HL-60 (cell line): ENCODE measurements around the gene GJB5.

Experiments
- DNase-seq, 2 experiments: peaks; one replicate each; pipeline ENCODE4 v3.0.0-alpha.2; 2010 to 2020; ENCODE audit warnings: low read depth in 1 of 2, low spot score in 1 of 2
- H3K27ac ChIP-seq: fragments of 250-450 bp; sonication (Bioruptor Pico); replicated peaks from 2 replicates; pipeline ENCODE4 v1.5.1; 2020; ENCODE audit warnings: mild to moderate bottlenecking, moderate library complexity
- H3K27me3 ChIP-seq: fragments of 250-450 bp; sonication (Bioruptor Pico); 2 replicates; pipeline ENCODE4 v1.5.1; 2021; ENCODE audit warnings: mild to moderate bottlenecking, moderate library complexity; ENCODE audit not compliant: insufficient read depth, poor library complexity, severe bottlenecking
- H3K4me3 ChIP-seq: replicated peaks from 2 replicates; pipeline ENCODE4 v1.5.1; 2011; ENCODE audit warnings: mild to moderate bottlenecking, control low read depth, low read length; ENCODE audit not compliant: insufficient read depth
- CTCF ChIP-seq: IDR thresholded peaks from one replicate; pipeline ENCODE4 v1.5.1; 2011; ENCODE audit warnings: low read length, control low read depth, inconsistent platforms; ENCODE audit not compliant: insufficient read depth
- GABPA ChIP-seq: IDR thresholded peaks from 2 replicates; pipeline ENCODE4 v1.6.1; 2012; ENCODE audit warnings: low read depth
- POLR2AphosphoS5 ChIP-seq: IDR thresholded peaks from 2 replicates; pipeline ENCODE4 v1.6.1; 2012; ENCODE audit warnings: low read depth
- REST ChIP-seq: IDR thresholded peaks from 2 replicates; pipeline ENCODE4 v1.6.1; 2012; ENCODE audit warnings: low read depth; ENCODE audit not compliant: insufficient replicate concordance
- SPI1 ChIP-seq: IDR thresholded peaks from 2 replicates; pipeline ENCODE4 v1.6.1; 2012; ENCODE audit warnings: low read depth, mild to moderate bottlenecking, borderline replicate concordance

GJB5 gene

GRCh38 chr1:34757386-34757785 is 2.5 kb downstream of the GJB5 start:
- Histone ChIP-seq H3K4me3 (no peak overlapping the region), H3K27ac (no peak overlapping the region), H3K27me3 (no peaks in the 10 kb centered on the region)
- no peak for TF ChIP-seq SPI1
- no peak for TF ChIP-seq CTCF
- TF ChIP-seq REST = no peak
- no peak for TF ChIP-seq GABPA
- TF ChIP-seq POLR2AphosphoS5 = no peak
- no peak for DNase-seq

DNA sequence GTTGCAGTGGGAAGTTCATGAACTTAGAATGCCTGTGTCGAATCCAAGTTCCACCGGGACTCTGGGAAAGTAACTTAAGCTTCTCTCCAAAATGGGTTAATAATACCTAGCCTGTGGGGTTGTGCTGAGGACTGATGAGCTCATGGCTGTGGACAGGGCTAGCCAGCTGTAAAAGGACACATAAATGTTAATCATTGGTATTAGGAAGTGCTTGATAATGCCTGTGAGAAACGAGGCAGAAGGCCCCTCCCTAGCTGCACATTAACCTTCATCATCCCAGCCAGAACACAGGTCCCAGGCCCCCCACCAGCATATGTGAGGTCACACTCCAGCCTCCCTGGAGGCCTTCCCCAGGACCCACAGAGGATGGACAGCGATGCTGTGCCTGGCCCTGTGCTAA is 3.9 kb downstream of the GJB5 start:
- TF ChIP-seq SPI1 (no peak), REST (no peak), CTCF (no peak), GABPA (no peak), POLR2AphosphoS5 (no peak)
- no peak overlapping the region for H3K4me3 ChIP-seq
- DNase-seq = no peak

DNA sequence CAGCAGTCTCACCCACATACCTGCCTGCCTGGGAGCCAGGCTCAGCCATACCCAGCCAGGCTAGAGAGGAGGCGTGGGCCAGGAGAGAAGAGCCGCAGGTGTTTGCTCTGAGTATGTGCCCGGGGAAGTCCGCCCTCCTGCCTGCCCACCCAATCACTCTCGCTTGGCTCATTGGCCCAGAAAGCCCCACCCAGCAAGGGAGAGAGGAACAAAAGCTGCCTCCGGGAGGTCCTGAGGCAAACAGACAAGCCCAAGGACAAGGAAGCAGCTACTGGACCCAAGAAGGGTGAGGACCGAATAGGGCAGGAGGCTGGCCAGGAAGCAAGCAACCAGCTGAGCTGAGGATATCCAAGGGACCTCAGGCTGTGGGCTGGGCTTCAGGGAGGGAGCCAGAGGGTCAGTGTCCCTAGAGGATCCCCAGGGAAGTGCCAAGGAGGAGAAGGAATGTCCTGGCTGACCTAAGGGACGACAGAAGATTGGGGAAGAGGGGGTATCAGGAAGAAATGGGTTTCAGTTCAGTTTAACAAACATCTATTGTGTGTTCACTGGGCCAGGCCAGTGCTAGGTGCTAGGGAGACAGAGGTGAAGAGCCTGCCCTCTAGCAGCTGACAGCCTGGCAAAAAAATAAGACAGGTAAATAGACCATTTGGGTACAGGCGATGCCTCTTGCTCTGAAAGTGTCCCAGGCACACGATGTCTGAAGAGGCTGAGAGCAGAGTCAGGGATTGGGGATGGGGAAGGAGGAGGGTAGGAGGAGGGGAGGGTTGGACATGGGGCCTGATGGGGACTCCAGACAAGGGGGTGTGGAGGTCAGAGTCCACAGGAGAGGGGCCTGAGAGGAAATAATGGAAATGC is 4.9 kb downstream of the GJB5 start, which contains the start of gene GJB4:
TSS of gene GJB4 (plus strand) at position 238 of the 855 bp plus-strand sequence. CDS start 1,515 bp downstream, outside the sequence.
- Histone ChIP-seq H3K27ac (no peak within 1 kb of the TSS), H3K27me3 (no peaks in the 10 kb centered on the region), H3K4me3 (no peak within 1 kb of the TSS)
- TF ChIP-seq REST = no peak
- no peak for TF ChIP-seq GABPA
- TF ChIP-seq CTCF = no peak
- no peak for DNase-seq

More for the DNA sequence above, 3.9 kb downstream of the GJB5 start:
- no peak overlapping the region for H3K27ac ChIP-seq
- H3K27me3 ChIP-seq = no peaks in the 10 kb centered on the region
